Suprapubic skin (tissue), 4 donors: Measurements from ENCODE around the gene PDE6B.

Experiments used
- CTCF ChIP-seq, 2 donors: fragments of 200-600 bp in 1 of 2; fragments of 450-650 bp in 1 of 2; sonication (generic) in 1 of 2; IDR thresholded peaks; one replicate each; pipeline ENCODE4 v1.5.1; 2016 to 2019; ENCODE audit warnings: antibody characterized with exemption in 2 of 2, mild to moderate bottlenecking in 1 of 2, moderate library complexity in 1 of 2
- EP300 ChIP-seq: sonication (generic); formaldehyde crosslinking; IDR thresholded peaks from one replicate; pipeline ENCODE4 v1.6.1; 2017; ENCODE audit warnings: antibody characterized with exemption
- POLR2A ChIP-seq, 2 donors: fragments of 450-650 bp; IDR thresholded peaks; one replicate each; pipeline ENCODE4 v1.6.1; 2017; ENCODE audit warnings: antibody characterized with exemption in 2 of 2, mild to moderate bottlenecking in 2 of 2, moderate library complexity in 2 of 2
- POLR2AphosphoS5 ChIP-seq, 3 donors: sonication (generic); formaldehyde crosslinking; IDR thresholded peaks; one replicate each; pipeline ENCODE4 v1.6.1; 2017; ENCODE audit warnings: antibody characterized with exemption in 3 of 3

DNA sequence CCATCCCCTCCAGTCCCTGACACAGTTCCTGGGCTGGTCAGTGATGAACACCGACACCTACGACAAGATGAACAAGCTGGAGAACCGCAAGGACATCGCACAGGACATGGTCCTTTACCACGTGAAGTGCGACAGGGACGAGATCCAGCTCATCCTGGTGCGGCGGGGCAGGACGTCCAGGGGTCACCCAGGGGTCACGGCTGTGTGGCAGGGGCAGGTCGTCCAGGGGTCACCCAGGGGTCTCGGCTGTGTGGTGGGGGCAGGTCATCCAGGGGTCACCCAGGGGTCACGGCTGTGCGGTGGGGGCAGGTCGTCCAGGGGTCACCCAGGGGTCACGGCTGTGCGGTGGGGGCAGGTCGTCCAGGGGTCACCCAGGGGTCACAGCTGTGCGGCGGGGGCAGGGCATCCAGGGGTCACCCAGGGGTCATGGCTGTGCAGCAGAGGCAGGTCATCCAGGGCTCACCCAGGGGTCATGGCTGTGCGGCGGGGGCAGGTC is 32.0 kb downstream of the PDE6B start:
- no peak for TF ChIP-seq CTCF (IDR thresholded peaks at IDR 0.05)
- no peak for TF ChIP-seq EP300
- no peak for TF ChIP-seq POLR2AphosphoS5 (IDR thresholded peaks at IDR 0.05)
- TF ChIP-seq POLR2A (IDR thresholded peaks at IDR 0.05), result no peak
